Spinal cord (tissue), 10 donors: ENCODE data around the gene GMPS. TPM values are rescaled to one million over a fixed set of nuclear protein-coding genes. Genes with fewer than 3 reads are reported as not detected.
"Not testable (repeated sequence)": the region's sequence is repeated elsewhere in the genome, so short reads cannot be mapped to it uniquely, and the experiment has no call there.

Experiments
- DNase-seq, 6 donors: peaks; one replicate each; pipeline versions ENCODE4 v3.0.0 to v3.0.0-alpha.2; 2013 to 2015; ENCODE audit warnings: low spot score in 6 of 6, low read depth in 4 of 6
- H3K27ac ChIP-seq: one replicate; pipeline ENCODE4 v1.5.1; 2013; ENCODE audit warnings: low read depth, low read length, control low read depth
- H3K27me3 ChIP-seq: one replicate; pipeline ENCODE4 v1.6.1; 2013; ENCODE audit warnings: low read length; ENCODE audit not compliant: control insufficient read depth, insufficient read depth
- H3K36me3 ChIP-seq: one replicate; pipeline ENCODE4 v1.6.1; 2013; ENCODE audit warnings: low read length; ENCODE audit not compliant: control insufficient read depth, insufficient read depth
- H3K4me1 ChIP-seq: one replicate; pipeline ENCODE4 v1.6.1; 2013; ENCODE audit warnings: low read length; ENCODE audit not compliant: control insufficient read depth, insufficient read depth
- H3K4me3 ChIP-seq: one replicate; pipeline ENCODE4 v1.5.1; 2013; ENCODE audit warnings: low read depth, low read length, control low read depth
- H3K9me3 ChIP-seq: one replicate; pipeline ENCODE4 v1.6.1; 2013; ENCODE audit warnings: low read length; ENCODE audit not compliant: control insufficient read depth, insufficient read depth
- WGBS: methylation state at CpG from one replicate; pipeline ENCODE4 v1.1.5; 2013; ENCODE audit warnings: missing lambda C conversion rate; ENCODE audit not compliant: insufficient coverage; 5-methylcytosine and 5-hydroxymethylcytosine counted together
- polyA plus RNA-seq, 2 donors: library from polyadenylated mRNA; unstranded; fragments of 120-200 nt; gene quantifications; one replicate each; pipeline ENCODE4 v1.2.1, GENCODE V29; 2013; ENCODE audit not compliant: insufficient read length in 2 of 2
- total RNA-seq, 2 donors: library from RNA; depleted of rRNA in 1 of 2; stranded (reverse); fragments of 120-200 nt in 1 of 2; fragments of >200 nt in 1 of 2; gene quantifications; one replicate each; pipeline versions ENCODE4 v1.2.3 to v1.2.4, GENCODE V29; 2013 to 2014
- donor health status: healthy.

GMPS gene
- total and polyA plus RNA-seq, 4 donors: 27.2 to 41.1 (median 34.4) TPM

DNA sequence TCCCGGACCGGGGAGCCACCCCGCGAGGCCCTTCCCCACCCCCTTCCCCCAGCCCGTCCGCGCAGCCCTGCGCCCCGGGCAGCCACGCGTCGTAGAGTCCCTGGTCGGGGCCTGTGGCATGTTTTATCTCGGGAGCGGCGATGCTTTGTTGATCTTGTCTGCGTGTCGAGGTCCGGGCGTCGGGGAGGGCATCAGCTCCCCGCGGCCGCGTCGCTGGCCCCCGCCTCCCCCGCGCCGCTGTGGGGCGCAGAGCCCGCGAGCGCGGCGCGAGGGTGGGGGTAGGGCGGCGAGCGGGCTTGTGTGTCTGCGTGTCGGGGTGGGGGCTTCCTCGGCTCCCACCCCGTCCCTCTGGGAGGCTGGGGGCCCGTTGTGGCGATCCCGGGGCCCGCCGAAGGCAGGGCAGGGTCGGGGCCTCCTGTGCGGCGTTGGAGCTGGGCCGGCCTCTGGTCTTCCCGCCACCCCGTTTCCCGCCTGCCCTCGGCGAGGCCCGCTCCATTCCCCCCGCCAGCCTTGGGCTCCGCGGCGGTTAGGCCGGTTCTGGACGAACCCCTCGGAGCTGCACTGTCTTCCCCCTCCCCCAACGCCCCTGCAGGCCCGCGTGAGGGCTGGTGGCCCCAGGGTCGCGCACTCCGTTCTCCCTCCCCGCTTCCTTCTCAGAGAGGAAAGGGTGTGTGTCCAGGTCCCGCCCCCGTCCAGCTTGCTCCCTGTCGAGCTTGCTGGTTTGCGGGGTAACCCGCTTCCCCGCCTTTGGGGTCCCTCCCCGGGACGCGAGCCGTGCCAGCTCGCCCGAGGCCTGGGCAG, 695 bp downstream of the GMPS start:
- WGBS: 0% methylated on average over 85 of the region's 85 CpGs
- H3K27ac ChIP-seq: peak overlapping the region; percentile 96

DNA sequence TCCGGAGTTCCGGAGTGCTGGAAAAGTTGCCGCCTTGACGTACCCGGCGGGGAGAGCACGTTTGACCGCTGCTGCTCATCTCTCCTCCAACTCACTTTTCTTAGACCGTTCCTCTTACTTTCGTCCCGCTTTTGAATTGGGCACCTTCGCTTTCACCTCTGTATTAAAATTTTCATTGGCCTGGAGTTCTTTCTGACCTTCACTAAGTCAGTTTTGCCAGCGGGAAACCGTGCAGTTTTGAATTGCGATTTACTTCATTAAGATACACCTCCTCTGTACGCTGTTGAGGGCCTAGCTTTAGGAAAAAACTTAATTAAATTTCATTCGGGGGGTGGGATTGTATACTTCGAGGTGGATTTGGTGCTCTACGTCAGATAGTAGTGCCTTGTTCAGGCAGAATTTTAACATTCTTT, 1.3 kb downstream of the GMPS start:
- under 1% methylated on average over 15 of the region's 19 CpGs for WGBS
- H3K4me3 ChIP-seq: peak overlapping the region; percentile 86
- H3K27ac ChIP-seq: peak overlapping the region; percentile 96
- H3K9me3 ChIP-seq: no peaks in the 10 kb centered on the region
- peaks cover 6% of the 10 kb centered on the region for H3K4me1 ChIP-seq
- no peaks in the 10 kb centered on the region for H3K36me3 ChIP-seq
- H3K27me3 ChIP-seq: no peaks in the 10 kb centered on the region
- peak in 1 of 6 donors; percentile 28 for DNase-seq

More for the DNA sequence above, 695 bp downstream of the GMPS start:
- peaks cover 6% of the 10 kb centered on the region for H3K4me1 ChIP-seq
- H3K27me3 ChIP-seq: no peaks in the 10 kb centered on the region
- no peaks in the 10 kb centered on the region for H3K36me3 ChIP-seq
- no peaks in the 10 kb centered on the region for H3K9me3 ChIP-seq
- peak in 3 of 6 donors; percentile 8 to 71 (median 61) for DNase-seq
- H3K4me3 ChIP-seq: peak overlapping the region; percentile 86

DNA sequence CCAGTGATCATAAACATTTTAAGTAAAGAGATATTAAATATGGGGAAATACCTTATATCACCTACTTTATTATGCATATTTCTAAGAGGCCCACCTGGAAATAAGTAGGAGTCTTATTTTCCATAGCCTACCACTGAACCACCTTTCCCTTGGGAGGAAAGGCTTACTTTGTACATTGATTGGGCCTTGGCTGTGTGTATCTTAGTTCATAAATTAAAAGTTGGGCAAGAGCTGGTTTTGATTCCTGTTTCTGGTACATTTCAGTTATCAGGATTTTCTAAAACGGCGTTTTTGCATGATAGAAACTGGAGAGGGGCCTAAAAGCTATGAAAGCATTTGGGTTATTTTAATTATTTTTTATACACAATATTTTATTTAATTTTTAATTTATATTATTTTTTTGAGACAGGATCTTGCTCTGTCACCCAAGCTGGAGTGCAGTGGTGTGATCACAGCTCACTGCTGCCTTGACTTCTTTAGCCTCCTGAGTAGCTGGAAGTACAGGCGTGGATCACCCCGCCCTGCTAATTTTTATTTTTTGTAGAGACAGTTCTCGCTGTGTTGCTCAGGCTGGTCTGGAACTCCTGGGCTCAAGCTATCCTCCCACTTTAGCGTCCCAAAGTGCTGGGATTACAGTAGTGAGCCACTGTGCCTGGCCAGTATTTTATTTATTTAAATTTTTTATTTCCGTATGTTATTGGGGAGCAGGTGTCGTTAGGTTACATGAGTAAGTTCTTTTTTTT, 2.6 kb downstream of the GMPS start:
- H3K4me3 ChIP-seq: no peak overlapping the region

DNA sequence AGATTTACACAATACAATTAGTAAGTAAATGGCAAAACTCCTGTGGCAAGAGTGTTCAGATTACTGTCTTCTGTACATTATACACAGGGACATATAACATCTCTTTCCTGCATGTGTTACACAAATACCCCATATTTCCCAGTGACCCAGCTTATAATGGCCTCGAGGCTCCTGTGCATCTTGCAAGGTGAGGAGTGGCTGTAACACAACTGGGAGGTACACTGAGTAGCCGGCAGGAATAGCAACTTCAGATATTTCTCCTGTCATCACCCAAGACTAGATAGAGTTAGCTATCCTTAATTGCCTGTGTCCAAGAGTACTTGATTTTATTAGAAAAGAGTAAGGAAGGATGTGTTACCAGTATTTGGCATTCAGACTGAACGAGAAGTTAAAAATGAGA, 5.6 kb downstream of the GMPS start:
- no CpG with 5 or more reads among the region's 3 CpGs for WGBS
- H3K27ac ChIP-seq: no peak overlapping the region
- H3K36me3 ChIP-seq: no peaks in the 10 kb centered on the region
- H3K9me3 ChIP-seq: no peaks in the 10 kb centered on the region
- no peak for DNase-seq
- no peak overlapping the region for H3K4me3 ChIP-seq
- H3K27me3 ChIP-seq: no peaks in the 10 kb centered on the region
- no peaks in the 10 kb centered on the region for H3K4me1 ChIP-seq

More for the DNA sequence above, 2.6 kb downstream of the GMPS start:
- H3K4me1 ChIP-seq: peaks cover 6% of the 10 kb centered on the region
- H3K36me3 ChIP-seq: no peaks in the 10 kb centered on the region
- H3K27me3 ChIP-seq: no peaks in the 10 kb centered on the region
- no peak for DNase-seq
- H3K9me3 ChIP-seq: no peaks in the 10 kb centered on the region
- 92% methylated on average over 2 of the region's 8 CpGs for WGBS
- no peak overlapping the region for H3K27ac ChIP-seq

DNA sequence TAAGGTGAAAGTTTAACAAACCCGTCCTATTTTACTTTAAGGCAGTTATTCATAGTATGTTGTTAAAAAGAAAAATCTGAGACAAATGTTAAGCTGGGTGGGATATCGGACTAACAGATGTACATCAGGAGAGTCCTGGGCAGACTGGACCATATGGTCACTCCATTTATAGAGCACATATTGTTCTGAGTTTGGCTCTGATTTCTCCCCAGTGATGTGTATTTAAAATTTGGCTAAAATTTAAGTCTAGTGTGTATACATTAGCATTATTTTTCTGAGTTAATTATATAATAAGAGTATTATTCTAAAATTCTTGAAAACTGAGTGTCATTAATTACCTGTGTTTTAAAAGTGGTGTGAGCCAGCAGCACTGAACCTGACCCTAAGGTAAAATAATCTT, 6.1 kb downstream of the GMPS start:
- WGBS: no CpG with 5 or more reads among the region's 2 CpGs
- Histone ChIP-seq H3K36me3 (no peaks in the 10 kb centered on the region), H3K4me3 (no peak overlapping the region), H3K27me3 (no peaks in the 10 kb centered on the region), H3K9me3 (no peaks in the 10 kb centered on the region), H3K27ac (no peak overlapping the region), H3K4me1 (no peaks in the 10 kb centered on the region)
- DNase-seq: peak in 1 of 6 donors; percentile 11

DNA sequence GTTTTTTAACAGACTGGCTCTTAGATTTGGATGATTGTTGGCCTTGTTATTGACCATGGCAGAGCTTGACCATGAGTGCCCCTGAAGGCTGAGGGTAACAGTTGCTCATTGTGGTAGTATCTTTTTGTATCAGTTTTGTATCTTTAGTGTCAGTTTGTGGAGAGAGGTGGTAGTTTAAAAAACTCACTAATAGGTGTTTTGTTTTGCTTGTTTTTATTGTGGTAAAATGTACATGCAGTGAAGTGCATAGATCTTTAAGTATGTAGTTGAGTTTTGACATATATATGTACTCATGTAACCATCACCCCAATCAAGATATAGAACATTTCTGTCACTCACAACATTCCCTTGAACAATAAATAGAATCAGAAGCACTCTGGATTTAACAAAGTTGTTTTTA, 9.8 kb downstream of the GMPS start:
- Histone ChIP-seq H3K4me1 (no peaks in the 10 kb centered on the region), H3K27me3 (no peaks in the 10 kb centered on the region), H3K4me3 (no peak overlapping the region), H3K9me3 (no peaks in the 10 kb centered on the region), H3K36me3 (no peaks in the 10 kb centered on the region), H3K27ac (no peak overlapping the region)
- no peak for DNase-seq

DNA sequence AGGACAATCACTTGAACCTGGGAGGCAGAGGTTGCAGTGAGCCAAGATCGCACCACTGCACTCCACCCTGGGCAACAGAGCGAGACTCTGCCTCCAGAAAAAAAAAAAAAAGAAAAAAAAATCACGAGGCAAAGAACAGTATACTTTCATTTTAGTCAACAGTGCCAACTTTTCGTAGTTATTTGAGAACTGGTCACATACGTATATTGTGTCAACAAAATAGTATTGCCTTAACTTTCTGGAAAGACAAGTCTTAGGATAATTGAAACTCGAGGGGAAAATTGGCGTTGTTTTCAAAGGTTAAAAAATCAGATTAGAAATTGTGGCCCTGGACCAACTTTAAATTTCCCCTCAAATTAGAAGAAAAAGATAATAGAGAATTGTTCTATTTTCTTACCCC, 13.8 kb downstream of the GMPS start:
- no peak overlapping the region for H3K4me3 ChIP-seq
- no peaks in the 10 kb centered on the region for H3K27me3 ChIP-seq
- no peaks in the 10 kb centered on the region for H3K4me1 ChIP-seq
- DNase-seq: no peak
- no CpG with 5 or more reads among the region's 7 CpGs for WGBS
- no peaks in the 10 kb centered on the region for H3K9me3 ChIP-seq
- no peak overlapping the region for H3K27ac ChIP-seq
- H3K36me3 ChIP-seq: no peaks in the 10 kb centered on the region

DNA sequence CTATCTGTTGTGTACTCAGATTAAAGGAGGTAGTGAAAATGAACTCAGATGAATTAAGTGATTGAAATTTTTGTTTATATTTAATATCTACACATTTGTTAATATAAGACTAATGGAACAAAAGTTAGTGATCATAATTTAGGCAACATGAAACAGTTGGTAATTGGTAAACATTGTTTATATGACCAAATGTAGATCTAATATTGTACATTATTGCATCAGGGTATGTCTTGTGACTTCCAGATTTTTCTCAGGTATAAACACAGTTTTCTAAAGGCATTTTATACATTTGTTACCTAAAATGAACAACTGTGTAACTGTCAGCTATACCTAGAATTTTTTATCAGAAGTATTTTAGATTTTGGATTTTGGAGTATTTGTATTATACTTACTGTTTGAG, 14.8 kb downstream of the GMPS start:
- Histone ChIP-seq H3K9me3 (no peaks in the 10 kb centered on the region), H3K27ac (no peak overlapping the region), H3K36me3 (no peaks in the 10 kb centered on the region), H3K27me3 (no peaks in the 10 kb centered on the region), H3K4me1 (no peaks in the 10 kb centered on the region), H3K4me3 (no peak overlapping the region)
- DNase-seq: no peak

DNA sequence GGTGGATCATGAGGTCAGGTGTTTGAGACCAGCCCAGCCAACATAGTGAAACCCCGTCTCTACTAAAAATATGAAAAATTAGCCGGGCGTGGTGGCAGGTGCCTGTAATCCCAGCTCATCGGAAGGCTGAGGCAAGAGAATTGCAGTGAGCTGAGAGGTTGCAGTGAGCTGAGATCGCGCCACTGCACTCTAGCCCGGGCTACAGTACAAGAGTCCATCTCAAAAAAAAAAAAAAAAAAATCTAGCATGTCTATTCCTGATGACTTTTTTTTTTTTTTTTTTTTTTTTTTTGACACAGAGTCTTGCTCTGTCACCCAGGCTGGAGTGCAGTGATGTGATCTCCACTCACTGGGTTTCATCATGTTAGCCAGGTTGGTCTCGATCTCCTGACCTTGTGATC, 15.9 kb downstream of the GMPS start:
- not testable (repeated sequence) for H3K4me3 ChIP-seq, H3K9me3 ChIP-seq, H3K36me3 ChIP-seq, DNase-seq, H3K27me3 ChIP-seq, H3K4me1 ChIP-seq, H3K27ac ChIP-seq
- WGBS: 100% methylated on average over 1 of the region's 8 CpGs

DNA sequence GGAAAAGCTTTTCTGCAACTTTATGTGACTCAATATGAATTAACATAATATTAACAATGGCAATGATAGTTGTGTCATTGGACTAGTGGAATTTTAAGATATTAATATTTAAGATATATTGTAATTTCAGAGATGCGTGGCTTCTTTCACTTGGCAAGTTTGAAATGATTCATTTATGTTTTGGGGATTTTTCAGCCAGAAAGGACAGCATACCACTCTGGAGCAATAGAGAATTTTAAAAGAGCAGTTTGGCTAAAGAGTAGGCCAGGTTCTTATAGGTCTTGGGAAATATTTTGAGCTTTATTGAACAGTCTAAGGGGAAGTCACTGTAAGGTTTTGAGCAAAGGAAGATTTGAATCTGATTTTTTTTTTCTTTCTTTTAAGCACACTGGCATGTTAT, 16.5 kb downstream of the GMPS start:
- Histone ChIP-seq H3K4me3 (no peak overlapping the region), H3K4me1 (no peaks in the 10 kb centered on the region), H3K27me3 (no peaks in the 10 kb centered on the region), H3K27ac (no peak overlapping the region), H3K36me3 (no peaks in the 10 kb centered on the region), H3K9me3 (no peaks in the 10 kb centered on the region)
- no peak for DNase-seq
- no CpG with 5 or more reads among the region's 1 CpG for WGBS
